Ishikawa (cell line): ENCODE measurements around the gene STOM.

Source experiments
- CEBPB ChIP-seq: IDR thresholded peaks from 2 replicates; pipeline ENCODE4 v1.6.1; 2012
- EP300 ChIP-seq: IDR thresholded peaks from 2 replicates; pipeline ENCODE4 v1.6.1; 2012; ENCODE audit warnings: borderline replicate concordance
- FOXM1 ChIP-seq: IDR thresholded peaks from 2 replicates; pipeline ENCODE4 v1.6.1; 2012; ENCODE audit warnings: low read depth, borderline replicate concordance
- YY1 ChIP-seq: IDR thresholded peaks from 2 replicates; pipeline ENCODE4 v1.6.1; 2012; ENCODE audit warnings: low read depth
- TF ChIP-seq, protein P1 (sequence below): IDR thresholded peaks from 2 replicates; pipeline ENCODE4 v1.6.1; 2012; ENCODE audit warnings: low read depth, mild to moderate bottlenecking

DNA sequence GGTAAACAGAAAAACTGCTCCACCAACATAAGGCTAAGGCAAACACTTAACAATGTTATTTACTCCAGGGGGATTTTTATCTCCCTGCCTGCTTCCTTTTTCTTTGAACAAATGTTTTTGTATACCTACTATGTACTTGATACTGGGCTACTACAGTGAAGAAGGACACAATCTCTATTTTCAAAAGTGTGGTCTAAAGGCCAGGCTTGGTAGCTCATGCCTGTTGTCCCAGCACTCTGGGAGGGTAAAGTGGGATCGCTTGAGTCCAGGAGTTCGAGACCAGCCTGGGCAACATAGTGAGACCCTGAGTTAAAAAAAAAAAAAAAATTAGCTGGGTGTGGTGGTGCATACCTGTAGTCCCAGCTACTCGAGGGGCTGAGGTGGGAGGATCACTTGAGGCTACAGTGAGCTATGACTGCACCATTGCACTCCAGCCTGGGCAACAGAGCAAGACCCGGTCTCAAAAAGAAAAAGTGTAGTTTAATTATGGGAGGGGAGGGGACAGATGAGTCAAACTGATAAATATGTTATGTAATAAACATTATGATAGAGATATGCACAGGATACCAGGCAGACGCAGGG is 3.3 kb downstream of the STOM start:
- TF ChIP-seq FOXM1 (no peak), YY1 (no peak), CEBPB (no peak), EP300 (no peak)
- TF ChIP-seq, protein P1, sequence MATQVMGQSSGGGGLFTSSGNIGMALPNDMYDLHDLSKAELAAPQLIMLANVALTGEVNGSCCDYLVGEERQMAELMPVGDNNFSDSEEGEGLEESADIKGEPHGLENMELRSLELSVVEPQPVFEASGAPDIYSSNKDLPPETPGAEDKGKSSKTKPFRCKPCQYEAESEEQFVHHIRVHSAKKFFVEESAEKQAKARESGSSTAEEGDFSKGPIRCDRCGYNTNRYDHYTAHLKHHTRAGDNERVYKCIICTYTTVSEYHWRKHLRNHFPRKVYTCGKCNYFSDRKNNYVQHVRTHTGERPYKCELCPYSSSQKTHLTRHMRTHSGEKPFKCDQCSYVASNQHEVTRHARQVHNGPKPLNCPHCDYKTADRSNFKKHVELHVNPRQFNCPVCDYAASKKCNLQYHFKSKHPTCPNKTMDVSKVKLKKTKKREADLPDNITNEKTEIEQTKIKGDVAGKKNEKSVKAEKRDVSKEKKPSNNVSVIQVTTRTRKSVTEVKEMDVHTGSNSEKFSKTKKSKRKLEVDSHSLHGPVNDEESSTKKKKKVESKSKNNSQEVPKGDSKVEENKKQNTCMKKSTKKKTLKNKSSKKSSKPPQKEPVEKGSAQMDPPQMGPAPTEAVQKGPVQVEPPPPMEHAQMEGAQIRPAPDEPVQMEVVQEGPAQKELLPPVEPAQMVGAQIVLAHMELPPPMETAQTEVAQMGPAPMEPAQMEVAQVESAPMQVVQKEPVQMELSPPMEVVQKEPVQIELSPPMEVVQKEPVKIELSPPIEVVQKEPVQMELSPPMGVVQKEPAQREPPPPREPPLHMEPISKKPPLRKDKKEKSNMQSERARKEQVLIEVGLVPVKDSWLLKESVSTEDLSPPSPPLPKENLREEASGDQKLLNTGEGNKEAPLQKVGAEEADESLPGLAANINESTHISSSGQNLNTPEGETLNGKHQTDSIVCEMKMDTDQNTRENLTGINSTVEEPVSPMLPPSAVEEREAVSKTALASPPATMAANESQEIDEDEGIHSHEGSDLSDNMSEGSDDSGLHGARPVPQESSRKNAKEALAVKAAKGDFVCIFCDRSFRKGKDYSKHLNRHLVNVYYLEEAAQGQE, result no peak
